Neutrophil (primary cell): Measurements from ENCODE around the gene USH2A.

Source experiments
- H3K27ac ChIP-seq: fragments of 200-600 bp; sonication (generic); 2 replicates; pipeline ENCODE4 v1.5.1; 2016; ENCODE audit warnings: mild to moderate bottlenecking, moderate library complexity
- H3K27me3 ChIP-seq: fragments of 200-600 bp; sonication (generic); 2 replicates; pipeline ENCODE4 v1.6.0; 2016; ENCODE audit warnings: mild to moderate bottlenecking
- H3K36me3 ChIP-seq: fragments of 200-600 bp; sonication (generic); 2 replicates; pipeline ENCODE4 v1.5.1; 2017
- H3K4me1 ChIP-seq, 2 experiments: fragments of 200-600 bp in 1 of 2; sonication (generic) in 1 of 2; 1 replicate in 1 of 2; 2 replicates in 1 of 2; pipeline versions ENCODE4 v1.5.1 to v1.6.1; 2013 to 2016; ENCODE audit warnings: low read depth in 1 of 2, low read length in 1 of 2, mild to moderate bottlenecking in 1 of 2, moderate library complexity in 1 of 2; ENCODE audit not compliant: control insufficient read depth in 1 of 2, insufficient read depth in 1 of 2
- H3K4me3 ChIP-seq, 2 experiments: fragments of 200-600 bp in 1 of 2; sonication (generic) in 1 of 2; 1 replicate in 1 of 2; 2 replicates in 1 of 2; pipeline ENCODE4 v1.5.1; 2013 to 2016; ENCODE audit warnings: low read depth in 1 of 2, low read length in 1 of 2, mild to moderate bottlenecking in 1 of 2, moderate library complexity in 1 of 2
- H3K9me3 ChIP-seq: fragments of 200-600 bp; sonication (generic); 2 replicates; pipeline ENCODE4 v1.5.1; 2016
- TF ChIP-seq, protein P1 (sequence below): fragments of 200-600 bp; sonication (generic); IDR thresholded peaks from 2 replicates; pipeline ENCODE4 v1.5.1; 2016; ENCODE audit warnings: antibody characterized with exemption

The USH2A gene

DNA sequence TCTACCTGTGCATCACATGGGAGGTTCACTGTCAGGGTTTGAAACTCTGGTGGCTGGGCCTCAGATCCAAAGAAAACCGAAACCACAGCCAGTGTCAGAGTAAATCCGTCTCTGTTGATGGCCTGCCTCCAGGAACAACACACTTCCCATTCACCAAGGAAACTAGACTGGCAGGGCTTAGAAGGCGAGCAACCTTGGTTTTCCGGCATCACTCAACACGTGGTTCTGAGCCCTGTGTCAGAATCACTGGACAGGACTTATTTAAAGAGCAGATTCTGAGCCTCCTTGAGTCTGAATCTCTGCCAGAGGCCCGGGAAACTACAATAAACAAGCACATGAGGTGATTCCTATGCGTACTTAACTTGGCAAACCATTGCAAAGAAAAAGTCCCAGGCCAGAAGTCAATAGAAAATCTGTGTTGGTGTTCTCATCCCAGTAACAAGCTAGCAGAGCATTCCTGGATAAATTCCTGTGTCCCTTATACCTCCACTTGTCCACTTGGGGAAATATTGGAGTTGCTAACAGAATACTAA, 786.1 kb downstream of the USH2A start:
- TF ChIP-seq, protein P1, sequence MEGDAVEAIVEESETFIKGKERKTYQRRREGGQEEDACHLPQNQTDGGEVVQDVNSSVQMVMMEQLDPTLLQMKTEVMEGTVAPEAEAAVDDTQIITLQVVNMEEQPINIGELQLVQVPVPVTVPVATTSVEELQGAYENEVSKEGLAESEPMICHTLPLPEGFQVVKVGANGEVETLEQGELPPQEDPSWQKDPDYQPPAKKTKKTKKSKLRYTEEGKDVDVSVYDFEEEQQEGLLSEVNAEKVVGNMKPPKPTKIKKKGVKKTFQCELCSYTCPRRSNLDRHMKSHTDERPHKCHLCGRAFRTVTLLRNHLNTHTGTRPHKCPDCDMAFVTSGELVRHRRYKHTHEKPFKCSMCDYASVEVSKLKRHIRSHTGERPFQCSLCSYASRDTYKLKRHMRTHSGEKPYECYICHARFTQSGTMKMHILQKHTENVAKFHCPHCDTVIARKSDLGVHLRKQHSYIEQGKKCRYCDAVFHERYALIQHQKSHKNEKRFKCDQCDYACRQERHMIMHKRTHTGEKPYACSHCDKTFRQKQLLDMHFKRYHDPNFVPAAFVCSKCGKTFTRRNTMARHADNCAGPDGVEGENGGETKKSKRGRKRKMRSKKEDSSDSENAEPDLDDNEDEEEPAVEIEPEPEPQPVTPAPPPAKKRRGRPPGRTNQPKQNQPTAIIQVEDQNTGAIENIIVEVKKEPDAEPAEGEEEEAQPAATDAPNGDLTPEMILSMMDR = no peak
- no peaks in the 10 kb centered on the region for H3K4me1 ChIP-seq
- no peaks in the 10 kb centered on the region for H3K36me3 ChIP-seq
- H3K27me3 ChIP-seq = no peaks in the 10 kb centered on the region
- no peaks in the 10 kb centered on the region for H3K9me3 ChIP-seq
- no peak overlapping the region for H3K27ac ChIP-seq
- H3K4me3 ChIP-seq = no peak overlapping the region

DNA sequence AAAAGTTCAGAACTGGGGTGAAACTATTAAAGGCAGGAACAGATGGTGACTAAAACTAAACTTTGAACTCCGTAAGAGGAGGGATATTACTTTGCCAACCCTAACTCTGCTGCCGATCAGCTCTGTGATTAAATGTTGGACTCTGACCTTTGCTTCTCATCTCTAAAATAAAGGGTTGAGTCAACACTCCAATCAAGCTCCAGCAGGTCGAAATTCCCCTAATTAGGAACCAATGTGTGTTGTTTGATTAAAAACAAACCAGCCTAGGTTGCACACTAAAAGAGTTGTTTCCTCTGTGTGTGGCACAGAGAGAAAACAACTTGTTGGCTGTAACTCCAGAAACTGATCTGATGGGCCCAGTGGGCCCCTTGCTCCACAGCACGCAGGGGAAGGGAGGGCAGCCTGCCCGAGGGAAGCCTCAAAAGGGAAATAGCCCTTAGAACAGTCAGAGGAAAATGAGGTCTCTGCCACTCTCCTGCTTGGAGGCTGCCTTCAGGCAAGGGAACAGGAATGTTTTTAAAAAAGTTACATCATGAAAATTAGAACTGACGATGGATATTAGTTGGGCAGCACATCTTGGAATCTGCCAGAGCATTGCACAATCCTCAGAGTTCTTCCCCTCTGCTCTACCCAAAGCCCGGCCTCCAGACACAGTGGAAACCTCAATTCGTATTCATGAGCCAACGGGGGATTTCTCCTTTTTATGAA, 786.8 kb downstream of the USH2A start:
- Histone ChIP-seq H3K9me3 (no peaks in the 10 kb centered on the region), H3K27ac (no peak overlapping the region), H3K4me3 (no peak overlapping the region), H3K27me3 (no peaks in the 10 kb centered on the region), H3K36me3 (no peaks in the 10 kb centered on the region), H3K4me1 (no peaks in the 10 kb centered on the region)
- TF ChIP-seq, protein P1 = no peak

DNA sequence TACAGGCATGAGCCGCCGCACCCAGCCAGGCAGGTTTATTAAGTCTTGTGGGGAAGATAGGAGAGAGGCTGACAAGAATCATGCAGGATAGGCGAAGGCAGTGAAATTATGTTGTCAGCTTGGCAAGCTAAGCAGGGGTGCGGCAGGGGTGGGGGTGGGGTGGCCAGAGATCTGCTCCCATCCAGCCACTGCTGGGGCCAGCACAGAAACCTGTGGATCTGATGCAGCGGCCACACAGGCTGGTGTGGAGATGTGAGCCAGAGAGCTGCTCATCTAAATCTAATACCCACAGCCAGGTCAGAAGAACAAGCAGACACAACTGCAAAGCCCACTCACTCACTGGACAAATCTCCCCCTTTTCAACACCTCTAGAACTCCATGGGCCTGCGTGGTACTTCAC, 787.4 kb downstream of the USH2A start:
- Histone ChIP-seq H3K9me3 (no peaks in the 10 kb centered on the region), H3K27ac (no peak overlapping the region), H3K4me3 (no peak overlapping the region), H3K36me3 (no peaks in the 10 kb centered on the region), H3K4me1 (no peaks in the 10 kb centered on the region), H3K27me3 (no peaks in the 10 kb centered on the region)
- TF ChIP-seq, protein P1 = no peak

DNA sequence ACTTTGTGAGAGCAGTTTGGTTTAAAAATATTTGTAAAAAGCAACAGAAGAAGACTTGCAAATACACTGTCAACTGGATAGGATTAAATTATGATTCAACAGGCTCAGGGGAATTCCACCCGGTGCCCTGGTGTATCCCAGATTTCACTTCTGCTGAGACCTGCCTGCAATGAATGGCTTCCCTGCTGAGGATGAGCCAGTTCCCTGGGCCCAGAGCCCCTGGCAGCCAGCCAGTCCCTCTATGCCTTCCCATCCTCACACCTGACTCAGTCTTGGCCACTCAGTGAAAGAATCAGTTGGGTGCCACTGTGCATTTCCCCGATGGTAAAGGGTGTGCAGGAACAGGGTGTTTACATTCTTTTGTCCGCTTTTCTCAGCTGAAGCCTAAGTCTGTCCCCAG, 791.8 kb downstream of the USH2A start:
- no peaks in the 10 kb centered on the region for H3K36me3 ChIP-seq
- TF ChIP-seq, protein P1 = no peak

DNA sequence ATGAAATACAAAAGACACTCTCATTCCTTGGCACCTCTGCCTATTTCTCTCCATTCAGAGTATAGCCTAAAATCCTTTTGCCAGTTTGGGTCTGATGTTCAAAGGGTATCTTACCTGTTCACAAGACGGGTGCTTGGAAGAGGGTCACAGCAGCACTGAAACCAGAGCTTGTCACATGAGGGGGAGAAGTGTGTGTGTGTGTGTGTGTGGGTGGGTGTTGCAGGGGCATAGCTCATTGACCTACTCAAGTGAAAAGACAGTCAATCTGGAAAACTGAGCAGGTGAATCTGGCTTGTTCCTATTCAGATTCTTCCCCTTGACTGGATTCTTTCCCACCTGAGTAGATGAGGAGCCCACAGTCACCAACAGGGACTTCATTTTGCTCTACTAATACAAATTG, 792.2 kb downstream of the USH2A start:
- Histone ChIP-seq H3K4me1 (no peaks in the 10 kb centered on the region), H3K9me3 (no peaks in the 10 kb centered on the region), H3K27ac (no peak overlapping the region), H3K27me3 (no peaks in the 10 kb centered on the region), H3K36me3 (no peaks in the 10 kb centered on the region), H3K4me3 (no peak overlapping the region)
- TF ChIP-seq, protein P1 = no peak

More for the DNA sequence above, 791.8 kb downstream of the USH2A start:
- Histone ChIP-seq H3K27ac (no peak overlapping the region), H3K4me3 (no peak overlapping the region), H3K4me1 (no peaks in the 10 kb centered on the region), H3K9me3 (no peaks in the 10 kb centered on the region), H3K27me3 (no peaks in the 10 kb centered on the region)
